HepG2 (cell line): ENCODE measurements around the gene TTLL11.

Experiments
- EP300 ChIP-seq, 3 experiments: sonication (generic) in 1 of 3; formaldehyde crosslinking in 1 of 3; IDR thresholded peaks; 2 replicates each; pipeline versions ENCODE4 v1.5.1 to v1.6.1; 2011 to 2020; ENCODE audit warnings: low read depth in 2 of 3, low read length in 2 of 3, borderline replicate concordance in 1 of 3, improper control_type of control experiment in 1 of 3, mild to moderate bottlenecking in 1 of 3, missing genetic modification reagents in 1 of 3, moderate library complexity in 1 of 3
- HNRNPH1 ChIP-seq: fragments of 200-400 bp; formaldehyde crosslinking; optimal IDR thresholded peaks from 2 replicates; pipeline ENCODE3; 2017; ENCODE audit warnings: mild to moderate bottlenecking, low read depth, low read length
- NR0B2 ChIP-seq: sonication (generic); formaldehyde crosslinking; IDR thresholded peaks from 2 replicates; pipeline ENCODE4 v1.4.0; 2020; ENCODE audit warnings: mild to moderate bottlenecking, missing genetic modification reagents
- POLR2A ChIP-seq, 2 experiments: IDR thresholded peaks; 2 replicates each; pipeline ENCODE4 v1.6.1; 2011; ENCODE audit warnings: low read depth in 2 of 2, low read length in 2 of 2, mild to moderate bottlenecking in 1 of 2, moderate library complexity in 1 of 2; ENCODE audit not compliant: insufficient read depth in 1 of 2
- RAD21 ChIP-seq: fragments of 450-650 bp; formaldehyde crosslinking; IDR thresholded peaks from 2 replicates; pipeline ENCODE4 v1.5.0; 2020; ENCODE audit warnings: mild to moderate bottlenecking
- STAG1 ChIP-seq: sonication (generic); formaldehyde crosslinking; IDR thresholded peaks from 2 replicates; pipeline ENCODE4 v1.4.0; 2020; ENCODE audit warnings: missing genetic modification reagents
- THAP9 ChIP-seq: sonication (generic); formaldehyde crosslinking; IDR thresholded peaks from 2 replicates; pipeline ENCODE4; 2020; ENCODE audit warnings: missing genetic modification reagents, mild to moderate bottlenecking, borderline replicate concordance
- USF2 ChIP-seq, 2 experiments: sonication (generic) in 1 of 2; formaldehyde crosslinking in 1 of 2; IDR thresholded peaks; 2 replicates each; pipeline versions ENCODE4 v1.5.1 to v1.6.1; 2011 to 2020; ENCODE audit warnings: borderline replicate concordance in 1 of 2, low read depth in 1 of 2, low read length in 1 of 2, mild to moderate bottlenecking in 1 of 2, missing genetic modification reagents in 1 of 2, moderate library complexity in 1 of 2
- ZMYM3 ChIP-seq: sonication (generic); formaldehyde crosslinking; IDR thresholded peaks from 2 replicates; pipeline ENCODE4 v1.5.1; 2020; ENCODE audit warnings: mild to moderate bottlenecking, missing genetic modification reagents
- ZNF263 ChIP-seq: sonication (generic); formaldehyde crosslinking; IDR thresholded peaks from 2 replicates; pipeline ENCODE4 v1.4.0; 2020; ENCODE audit warnings: missing genetic modification reagents
- TF ChIP-seq, protein P1 (sequence below): sonication (generic); formaldehyde crosslinking; IDR thresholded peaks from 2 replicates; pipeline ENCODE4 v1.5.0; 2020; ENCODE audit warnings: mild to moderate bottlenecking, missing genetic modification reagents, moderate library complexity

DNA sequence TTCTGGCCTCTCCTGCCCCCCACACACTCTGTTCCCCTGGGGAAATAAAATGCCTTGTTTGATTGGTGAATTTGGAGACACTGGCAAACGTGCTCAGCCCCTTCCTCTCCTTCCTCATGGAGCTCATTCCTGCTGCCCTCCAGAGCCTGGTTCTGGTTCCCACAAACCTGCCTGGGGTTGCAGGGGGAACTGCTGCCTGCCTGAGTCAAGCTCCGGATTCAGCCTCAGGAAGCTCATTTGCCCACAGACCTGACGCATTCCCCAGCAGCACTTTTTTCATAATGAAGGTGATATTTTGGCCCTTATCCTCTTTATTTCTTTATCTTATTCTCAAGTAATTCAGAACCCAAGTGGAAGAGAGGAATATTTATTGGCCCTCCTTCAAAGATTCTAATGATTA, 140.5 kb downstream of the TTLL11 start:
- TF ChIP-seq RAD21 (CRISPR knock-in tag): no peak
- TF ChIP-seq, protein P1, sequence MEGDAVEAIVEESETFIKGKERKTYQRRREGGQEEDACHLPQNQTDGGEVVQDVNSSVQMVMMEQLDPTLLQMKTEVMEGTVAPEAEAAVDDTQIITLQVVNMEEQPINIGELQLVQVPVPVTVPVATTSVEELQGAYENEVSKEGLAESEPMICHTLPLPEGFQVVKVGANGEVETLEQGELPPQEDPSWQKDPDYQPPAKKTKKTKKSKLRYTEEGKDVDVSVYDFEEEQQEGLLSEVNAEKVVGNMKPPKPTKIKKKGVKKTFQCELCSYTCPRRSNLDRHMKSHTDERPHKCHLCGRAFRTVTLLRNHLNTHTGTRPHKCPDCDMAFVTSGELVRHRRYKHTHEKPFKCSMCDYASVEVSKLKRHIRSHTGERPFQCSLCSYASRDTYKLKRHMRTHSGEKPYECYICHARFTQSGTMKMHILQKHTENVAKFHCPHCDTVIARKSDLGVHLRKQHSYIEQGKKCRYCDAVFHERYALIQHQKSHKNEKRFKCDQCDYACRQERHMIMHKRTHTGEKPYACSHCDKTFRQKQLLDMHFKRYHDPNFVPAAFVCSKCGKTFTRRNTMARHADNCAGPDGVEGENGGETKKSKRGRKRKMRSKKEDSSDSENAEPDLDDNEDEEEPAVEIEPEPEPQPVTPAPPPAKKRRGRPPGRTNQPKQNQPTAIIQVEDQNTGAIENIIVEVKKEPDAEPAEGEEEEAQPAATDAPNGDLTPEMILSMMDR (CRISPR knock-in tag): no peak
- no peak for TF ChIP-seq ZNF263
- no peak for TF ChIP-seq USF2 (IDR thresholded peaks at IDR 0.05; ENCODE audit: low read depth, low read length)
- no peak for TF ChIP-seq USF2 (CRISPR knock-in tag; IDR thresholded peaks at IDR 0.05; ENCODE audit: borderline replicate concordance)
- no peak for TF ChIP-seq EP300 (IDR thresholded peaks at IDR 0.05; ENCODE audit: low read depth in 2 of 2, low read length in 2 of 2)
- no peak for TF ChIP-seq EP300 (CRISPR knock-in tag; IDR thresholded peaks at IDR 0.05; ENCODE audit: borderline replicate concordance)
- no peak for TF ChIP-seq POLR2A (IDR thresholded peaks at IDR 0.05; ENCODE audit: insufficient read depth in 1 of 2, low read depth in 2 of 2, low read length in 2 of 2)
- TF ChIP-seq THAP9 (CRISPR knock-in tag): no peak
- no peak for TF ChIP-seq NR0B2 (CRISPR knock-in tag)
- TF ChIP-seq STAG1 (CRISPR knock-in tag): no peak
- no peak for TF ChIP-seq ZMYM3 (CRISPR knock-in tag)
- no peak for TF ChIP-seq HNRNPH1
